Spinal cord (tissue), 10 donors: ENCODE measurements around the gene EIF5AL1. TPM values are rescaled to one million over a fixed set of nuclear protein-coding genes. Genes with fewer than 3 reads are reported as not detected.
"Not testable (repeated sequence)": the region's sequence is repeated elsewhere in the genome, so short reads cannot be mapped to it uniquely, and the experiment has no call there.

Experiments
- DNase-seq, 6 donors: peaks; one replicate each; pipeline versions ENCODE4 v3.0.0 to v3.0.0-alpha.2; 2013 to 2015; ENCODE audit warnings: low spot score in 6 of 6, low read depth in 4 of 6
- H3K27ac ChIP-seq: one replicate; pipeline ENCODE4 v1.5.1; 2013; ENCODE audit warnings: low read depth, low read length, control low read depth
- H3K27me3 ChIP-seq: one replicate; pipeline ENCODE4 v1.6.1; 2013; ENCODE audit warnings: low read length; ENCODE audit not compliant: control insufficient read depth, insufficient read depth
- H3K36me3 ChIP-seq: one replicate; pipeline ENCODE4 v1.6.1; 2013; ENCODE audit warnings: low read length; ENCODE audit not compliant: control insufficient read depth, insufficient read depth
- H3K4me1 ChIP-seq: one replicate; pipeline ENCODE4 v1.6.1; 2013; ENCODE audit warnings: low read length; ENCODE audit not compliant: control insufficient read depth, insufficient read depth
- H3K4me3 ChIP-seq: one replicate; pipeline ENCODE4 v1.5.1; 2013; ENCODE audit warnings: low read depth, low read length, control low read depth
- H3K9me3 ChIP-seq: one replicate; pipeline ENCODE4 v1.6.1; 2013; ENCODE audit warnings: low read length; ENCODE audit not compliant: control insufficient read depth, insufficient read depth
- WGBS: methylation state at CpG from one replicate; pipeline ENCODE4 v1.1.5; 2013; ENCODE audit warnings: missing lambda C conversion rate; ENCODE audit not compliant: insufficient coverage; 5-methylcytosine and 5-hydroxymethylcytosine counted together
- polyA plus RNA-seq, 2 donors: library from polyadenylated mRNA; unstranded; fragments of 120-200 nt; gene quantifications; one replicate each; pipeline ENCODE4 v1.2.1, GENCODE V29; 2013; ENCODE audit not compliant: insufficient read length in 2 of 2
- total RNA-seq, 2 donors: library from RNA; depleted of rRNA in 1 of 2; stranded (reverse); fragments of 120-200 nt in 1 of 2; fragments of >200 nt in 1 of 2; gene quantifications; one replicate each; pipeline versions ENCODE4 v1.2.3 to v1.2.4, GENCODE V29; 2013 to 2014
- donor health status: healthy.

The EIF5AL1 gene
- total and polyA plus RNA-seq, 4 donors = 0.10 to 4.7 (median 1.2) TPM

- not testable (repeated sequence) for DNase-seq, H3K27me3 ChIP-seq, H3K36me3 ChIP-seq, H3K4me3 ChIP-seq, H3K4me1 ChIP-seq, H3K27ac ChIP-seq, H3K9me3 ChIP-seq
- WGBS = 80% methylated on average over 1 of the region's 13 CpGs
These were observed 11.0 kb downstream of the EIF5AL1 start for GRCh38 chr10:79523157-79523853.

GRCh38 chr10:79525049-79525710 is 12.8 kb downstream of the EIF5AL1 start:
- no CpG with 5 or more reads among the region's 8 CpGs for WGBS
- not testable (repeated sequence) for H3K27ac ChIP-seq, H3K27me3 ChIP-seq, H3K36me3 ChIP-seq, DNase-seq, H3K4me1 ChIP-seq, H3K4me3 ChIP-seq, H3K9me3 ChIP-seq

DNA sequence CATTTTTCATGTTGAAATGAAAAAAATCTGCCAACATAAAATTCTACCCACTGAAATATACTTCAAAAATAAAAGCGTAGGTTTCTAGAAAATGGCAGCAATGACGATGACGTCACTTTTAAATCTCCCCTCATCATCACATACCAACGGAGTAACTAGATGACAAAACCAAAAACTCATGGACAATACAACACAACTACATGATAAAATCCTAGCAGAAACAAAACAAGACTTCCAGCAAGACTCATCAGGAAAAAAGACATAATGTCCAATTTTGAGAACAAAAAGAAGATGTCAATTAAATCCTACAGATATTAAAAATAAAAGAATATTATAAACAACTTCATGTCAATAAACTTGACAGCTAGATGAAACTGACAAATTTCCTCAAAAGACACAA is 15.9 kb downstream of the EIF5AL1 start:
- H3K9me3 ChIP-seq, H3K27ac ChIP-seq, H3K27me3 ChIP-seq, H3K36me3 ChIP-seq, H3K4me1 ChIP-seq, H3K4me3 ChIP-seq, DNase-seq: not testable (repeated sequence)
- WGBS = no CpG with 5 or more reads among the region's 4 CpGs

DNA sequence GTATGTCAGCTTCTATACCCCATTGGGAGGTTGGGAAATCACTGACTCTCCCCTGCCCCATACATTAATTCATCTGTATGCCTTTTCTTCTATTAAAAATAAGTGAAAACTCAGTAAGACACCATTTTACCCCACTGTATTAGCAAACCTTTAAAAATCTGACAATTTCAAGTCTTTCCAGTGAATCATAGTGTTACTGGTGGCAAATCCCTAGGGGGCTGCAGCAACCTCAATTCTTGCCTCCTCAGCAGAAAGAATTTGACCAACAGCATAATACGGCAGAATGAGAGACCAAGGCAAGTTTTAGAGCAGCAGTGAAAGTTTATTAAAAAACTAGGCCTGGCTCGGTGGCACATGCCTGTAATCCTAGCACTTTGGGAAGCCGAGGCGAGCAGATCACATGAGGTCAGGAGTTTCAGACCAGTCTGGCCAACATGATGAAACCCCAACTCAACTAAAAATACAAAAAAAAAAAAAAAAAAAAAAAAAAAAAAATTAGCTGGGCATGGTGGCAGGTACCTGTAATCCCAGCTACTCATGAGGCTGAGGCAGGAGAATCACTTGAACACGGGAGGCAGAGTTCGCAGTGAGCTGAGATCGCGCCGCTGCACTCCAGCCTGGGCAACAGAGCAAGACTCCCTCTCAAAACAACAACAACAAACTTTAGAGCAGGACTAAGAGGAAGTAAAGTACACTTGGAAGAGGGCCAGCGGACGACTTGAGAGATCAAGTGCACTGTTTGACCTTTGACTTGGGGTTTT is 21.0 kb downstream of the EIF5AL1 start:
- WGBS = 60% methylated on average over 1 of the region's 11 CpGs
- not testable (repeated sequence) for DNase-seq, H3K27ac ChIP-seq, H3K36me3 ChIP-seq, H3K4me3 ChIP-seq, H3K4me1 ChIP-seq, H3K27me3 ChIP-seq, H3K9me3 ChIP-seq

- not testable (repeated sequence) for DNase-seq, H3K4me3 ChIP-seq, H3K9me3 ChIP-seq, H3K36me3 ChIP-seq, H3K27me3 ChIP-seq, H3K27ac ChIP-seq, H3K4me1 ChIP-seq
- no CpG with 5 or more reads among the region's 5 CpGs for WGBS
These were observed 21.5 kb downstream of the EIF5AL1 start for GRCh38 chr10:79533903-79534175.

GRCh38 chr10:79538311-79538710 is 26.0 kb downstream of the EIF5AL1 start:
- not testable (repeated sequence) for H3K36me3 ChIP-seq, H3K27ac ChIP-seq, H3K9me3 ChIP-seq, H3K4me3 ChIP-seq, DNase-seq, H3K27me3 ChIP-seq, H3K4me1 ChIP-seq
- WGBS = 63% methylated on average over 2 of the region's 6 CpGs

DNA sequence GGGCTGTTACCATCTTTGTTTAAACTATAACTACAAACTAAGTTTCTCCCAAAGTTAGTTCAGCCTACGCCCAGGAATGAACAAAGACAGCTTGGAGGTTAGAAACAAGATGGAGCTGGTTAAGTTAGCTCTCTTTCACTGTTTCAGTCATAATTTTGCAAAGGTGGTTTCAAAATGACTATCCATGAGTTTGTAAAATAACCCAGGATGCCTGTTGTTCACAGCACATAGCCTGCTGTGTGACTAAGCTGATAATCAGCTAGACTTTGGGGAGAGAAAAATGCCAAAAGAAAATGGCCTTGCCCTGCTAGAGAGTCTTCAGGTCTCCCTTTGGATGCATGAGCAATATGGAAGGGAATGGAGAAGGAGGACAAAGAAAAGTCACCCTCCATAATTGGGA is 28.6 kb downstream of the EIF5AL1 start:
- H3K27ac ChIP-seq, H3K9me3 ChIP-seq, H3K36me3 ChIP-seq, H3K27me3 ChIP-seq, DNase-seq, H3K4me3 ChIP-seq, H3K4me1 ChIP-seq: not testable (repeated sequence)
- WGBS = no CpG with 5 or more reads among the region's 1 CpG

DNA sequence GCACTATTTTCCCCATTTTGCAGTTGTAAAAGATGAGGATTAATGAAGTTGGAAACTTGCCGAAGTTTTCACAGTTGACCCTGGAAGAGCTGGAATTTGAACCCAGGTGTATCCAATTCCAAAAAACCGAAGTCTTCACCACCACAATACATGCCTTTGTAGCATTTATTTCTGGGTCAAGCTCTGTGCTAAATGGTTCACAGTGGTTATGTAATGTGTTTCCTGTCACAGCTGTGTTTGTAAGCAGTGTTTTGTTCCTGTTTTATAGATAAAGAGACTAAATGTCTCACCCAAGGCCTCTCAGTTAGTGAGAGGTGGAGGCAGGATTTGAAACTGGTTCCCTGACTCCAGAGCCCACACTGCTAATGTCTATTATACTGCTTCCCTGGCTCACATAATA is 30.3 kb downstream of the EIF5AL1 start:
- no CpG with 5 or more reads among the region's 2 CpGs for WGBS
- no peaks in the 10 kb centered on the region for H3K4me1 ChIP-seq
- H3K9me3 ChIP-seq = peaks cover 2% of the 10 kb centered on the region
- H3K36me3 ChIP-seq = no peaks in the 10 kb centered on the region
- no peak overlapping the region for H3K4me3 ChIP-seq
- H3K27ac ChIP-seq = no peak overlapping the region
- no peak for DNase-seq
- no peaks in the 10 kb centered on the region for H3K27me3 ChIP-seq

DNA sequence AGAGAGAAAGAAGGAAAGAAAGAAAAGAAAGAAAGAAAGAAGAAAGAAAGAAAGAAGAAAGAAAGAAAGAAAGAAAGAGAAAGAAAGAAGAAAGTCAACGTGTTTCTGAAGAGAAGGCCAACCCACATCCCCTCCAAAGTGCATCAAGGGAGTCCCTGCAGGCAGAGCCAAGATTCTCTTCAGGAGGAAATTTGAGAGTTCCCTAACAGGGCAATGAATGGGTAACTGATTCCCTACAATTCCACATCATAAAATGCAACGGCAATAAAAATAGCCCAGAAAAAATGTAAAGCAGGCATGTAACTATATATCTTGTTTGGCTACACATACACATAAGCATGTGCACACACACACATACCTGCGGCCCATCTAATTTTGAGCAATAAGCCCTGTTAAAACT is 32.1 kb downstream of the EIF5AL1 start:
- H3K27ac ChIP-seq, H3K4me1 ChIP-seq, DNase-seq, H3K4me3 ChIP-seq, H3K36me3 ChIP-seq, H3K27me3 ChIP-seq, H3K9me3 ChIP-seq: not testable (repeated sequence)
- WGBS = no CpG with 5 or more reads among the region's 3 CpGs
